ENCODE results near the gene ZNF784. TPM values are rescaled to one million over a fixed set of nuclear protein-coding genes. Genes with fewer than 3 reads are reported as not detected.

Gene ZNF784
- polyA plus RNA-seq, 2 of the 4 experiments (the other 2 are of a cell fraction): 3.5 to 6.6 TPM

GRCh38 chr19:55621673-55622231 is 2.6 kb downstream of the ZNF784 start (continued):
- no peak for TF ChIP-seq E2F6 (IDR thresholded peaks at IDR 0.05; ENCODE audit: borderline replicate concordance, low read depth)
- no peak for TF ChIP-seq REST (IDR thresholded peaks at IDR 0.05)

- TF ChIP-seq FOSB (CRISPR knock-in tag; IDR thresholded peaks at IDR 0.05) (no peak), SREBF2 (IDR thresholded peaks at IDR 0.05) (no peak)
- no peak overlapping the region for H3K27ac ChIP-seq
- 0 out of 6 replicates have a peak, but pooled peaks of 1 of the 2 experiments have one; percentile 6 for ATAC-seq
- FAIRE-seq: no peak
- H3K4me1 ChIP-seq: 0 out of 3 replicates have a peak, but pooled peaks cover 7% of the 10 kb centered on the region
- WGBS (ENCODE audit: missing lambda C conversion rate): 91% methylated on average over 9 of the region's 9 CpGs
- DNase-seq (ENCODE audit: low read depth in 1 of 2, low spot score in 1 of 2): no peak
- no peaks in the 10 kb centered on the region for H3K9me3 ChIP-seq
- ChIA-PET CTCF (interaction anchor here (1.0 to 24.9 kb wide), 6 partner anchors 11 to 480 kb away, joined by 3 to 363 read pairs (median 52); partner anchors contain the start of gene ZNF865), POLR2A (interaction anchor here (1.0 kb wide), 1 partner anchor 15 kb away, joined by 5 read pairs; the partner anchor contains the start of gene ZNF865)
- H3K4me2 ChIP-seq: no peak overlapping the region
- H3K4me3 ChIP-seq: no peak overlapping the region
Measured at GRCh38 chr19:55621205-55621672, 3.1 kb downstream of the ZNF784 start.

- FAIRE-seq: no peak
Measured at GRCh38 chr19:55620410-55621204, 3.8 kb downstream of the ZNF784 start.

GRCh38 chr19:55619286-55619685 is 5.1 kb downstream of the ZNF784 start:
- Histone ChIP-seq H3K9me3 (no peaks in the 10 kb centered on the region), H3K4me3 (no peak overlapping the region), H3K4me1 (0 out of 3 replicates have a peak, but pooled peaks cover 4% of the 10 kb centered on the region), H3K27ac (no peak overlapping the region), H3K4me2 (no peak overlapping the region)
- ATAC-seq: no peak
- WGBS (ENCODE audit: missing lambda C conversion rate): 84% methylated on average over 3 of the region's 3 CpGs
- FAIRE-seq: peak; percentile 63
- 0 out of 2 replicates have a peak, but pooled peaks have one; percentile 25 for TF ChIP-seq PBX3 (IDR thresholded peaks at IDR 0.05)
- no peak for TF ChIP-seq ZNF302 (CRISPR knock-in tag; IDR thresholded peaks at IDR 0.05)
- TF ChIP-seq ATOH8 (CRISPR knock-in tag; IDR thresholded peaks at IDR 0.05; ENCODE audit: low read depth): no peak
- ChIA-PET POLR2A (interaction anchor here (0.7 kb wide), 1 partner anchor 95 kb away, joined by 11 read pairs; no protein-coding TSS in a partner anchor), CTCF (interaction anchor here (1.2 to 24.9 kb wide), 6 partner anchors 10 to 327 kb away, joined by 6 to 363 read pairs (median 52); partner anchors contain the start of gene ZNF865)
- DNase-seq (ENCODE audit: low read depth in 1 of 2, low spot score in 1 of 2): no peak

More at GRCh38 chr19:55620410-55621204, 3.8 kb downstream of the ZNF784 start:
- no peak overlapping the region for H3K4me2 ChIP-seq
- 0 out of 3 replicates have a peak, but pooled peaks cover 7% of the 10 kb centered on the region for H3K4me1 ChIP-seq
- no peaks in the 10 kb centered on the region for H3K9me3 ChIP-seq
- POLR2A ChIA-PET: interaction anchor here (1.0 kb wide), 1 partner anchor 15 kb away, joined by 5 read pairs; the partner anchor contains the start of gene ZNF865
- CTCF ChIA-PET: interaction anchor here (1.0 to 24.9 kb wide), 8 partner anchors 11 to 479 kb away, joined by 3 to 363 read pairs (median 7); partner anchors contain the start of gene ZNF865
- H3K4me3 ChIP-seq: no peak overlapping the region
- no peak for DNase-seq (ENCODE audit: low read depth in 1 of 2, low spot score in 1 of 2)
- WGBS (ENCODE audit: missing lambda C conversion rate): 96% methylated on average over 12 of the region's 12 CpGs
- no peak for TF ChIP-seq BCL3 (IDR thresholded peaks at IDR 0.05)
- peak; percentile 77; the same call in 1 of the 2 replicates for TF ChIP-seq POLR2AphosphoS2 (conservative IDR thresholded peaks at IDR 0.05; ENCODE audit: low read length)
- no peak for TF ChIP-seq FOSL2 (IDR thresholded peaks at IDR 0.05)
- TF ChIP-seq FOSL2 (CRISPR knock-in tag; IDR thresholded peaks at IDR 0.05): no peak
- TF ChIP-seq EHMT2 (IDR thresholded peaks at IDR 0.05; ENCODE audit: low read depth): no peak
- no peak for ATAC-seq
- H3K27ac ChIP-seq: no peak overlapping the region

All from A549 (cell line).